Testis (tissue), 2 donors: Measurements from ENCODE around the gene ZNF605.

Source experiments
- POLR2A ChIP-seq: fragments of 450-650 bp; IDR thresholded peaks from one replicate; pipeline ENCODE4 v1.6.1; 2017; ENCODE audit warnings: antibody characterized with exemption, mild to moderate bottlenecking, moderate library complexity
- TF ChIP-seq, protein P1 (sequence below), 3 experiments: fragments of 450-650 bp in 2 of 3; fragments of 200-600 bp in 1 of 3; sonication (generic) in 1 of 3; IDR thresholded peaks; one replicate each; pipeline ENCODE4 v1.5.1; 2016 to 2019; ENCODE audit warnings: antibody characterized with exemption in 3 of 3, mild to moderate bottlenecking in 2 of 3, moderate library complexity in 1 of 3

GRCh38 chr12:132925597-132926414, 30.3 kb downstream of the ZNF605 start:
- TF ChIP-seq, protein P1, sequence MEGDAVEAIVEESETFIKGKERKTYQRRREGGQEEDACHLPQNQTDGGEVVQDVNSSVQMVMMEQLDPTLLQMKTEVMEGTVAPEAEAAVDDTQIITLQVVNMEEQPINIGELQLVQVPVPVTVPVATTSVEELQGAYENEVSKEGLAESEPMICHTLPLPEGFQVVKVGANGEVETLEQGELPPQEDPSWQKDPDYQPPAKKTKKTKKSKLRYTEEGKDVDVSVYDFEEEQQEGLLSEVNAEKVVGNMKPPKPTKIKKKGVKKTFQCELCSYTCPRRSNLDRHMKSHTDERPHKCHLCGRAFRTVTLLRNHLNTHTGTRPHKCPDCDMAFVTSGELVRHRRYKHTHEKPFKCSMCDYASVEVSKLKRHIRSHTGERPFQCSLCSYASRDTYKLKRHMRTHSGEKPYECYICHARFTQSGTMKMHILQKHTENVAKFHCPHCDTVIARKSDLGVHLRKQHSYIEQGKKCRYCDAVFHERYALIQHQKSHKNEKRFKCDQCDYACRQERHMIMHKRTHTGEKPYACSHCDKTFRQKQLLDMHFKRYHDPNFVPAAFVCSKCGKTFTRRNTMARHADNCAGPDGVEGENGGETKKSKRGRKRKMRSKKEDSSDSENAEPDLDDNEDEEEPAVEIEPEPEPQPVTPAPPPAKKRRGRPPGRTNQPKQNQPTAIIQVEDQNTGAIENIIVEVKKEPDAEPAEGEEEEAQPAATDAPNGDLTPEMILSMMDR (IDR thresholded peaks at IDR 0.05): no peak
- TF ChIP-seq POLR2A: no peak
